GM06990 (cell line): ENCODE results near the gene KIF15.

Source experiments
- DNase-seq: peaks from one replicate; pipeline ENCODE4 v3.0.0-alpha.2; 2011; ENCODE audit not compliant: insufficient read length; ENCODE audit errors: extremely low read depth
- H3K27me3 ChIP-seq: replicated peaks from 2 replicates; pipeline ENCODE4 v1.6.0; 2011; ENCODE audit warnings: low read length; ENCODE audit not compliant: control insufficient read depth, insufficient read depth
- H3K36me3 ChIP-seq: 2 replicates; pipeline ENCODE4 v1.5.1; 2011; ENCODE audit warnings: low read length; ENCODE audit not compliant: control insufficient read depth, insufficient read depth
- H3K4me3 ChIP-seq: replicated peaks from 2 replicates; pipeline ENCODE4 v1.5.1; 2011; ENCODE audit warnings: low read depth, mild to moderate bottlenecking, control low read depth, low read length
- CTCF ChIP-seq: IDR thresholded peaks from 2 replicates; pipeline ENCODE4 v1.5.1; 2011; ENCODE audit warnings: low read length, control low read depth, mild to moderate bottlenecking, inconsistent platforms; ENCODE audit not compliant: insufficient read depth, poor library complexity, severe bottlenecking

KIF15 gene

GRCh38 chr3:44729384-44729910, 32.1 kb upstream of the KIF15 start, which contains the start of gene ZNF501:
Gene ZNF501 (plus strand): TSS chr3:44729635. CDS start chr3:44734422, 4,787 bp downstream.
- TF ChIP-seq CTCF, result no peak
- Histone ChIP-seq H3K27me3 (no peaks in the 10 kb centered on the region), H3K4me3 (peak within 1 kb of the TSS; percentile 60), H3K36me3 (no peaks in the 10 kb centered on the region)
- peak; percentile 93 for DNase-seq

GRCh38 chr3:44734646-44735168, 26.9 kb upstream of the KIF15 start:
- Histone ChIP-seq H3K27me3 (no peaks in the 10 kb centered on the region), H3K4me3 (no peak overlapping the region), H3K36me3 (no peaks in the 10 kb centered on the region)
- DNase-seq, result no peak
- TF ChIP-seq CTCF, result no peak

GRCh38 chr3:44761101-44761423, 532 bp upstream of the KIF15 start:
- peak overlapping the region; percentile 97 for H3K4me3 ChIP-seq
- TF ChIP-seq CTCF, result no peak
- H3K27me3 ChIP-seq, result no peaks in the 10 kb centered on the region
- no peak for DNase-seq
- peaks cover under 1% of the 10 kb centered on the region for H3K36me3 ChIP-seq

- Histone ChIP-seq H3K36me3 (peaks cover 4% of the 10 kb centered on the region), H3K4me3 (peak overlapping the region; percentile 97), H3K27me3 (no peaks in the 10 kb centered on the region)
- no peak for DNase-seq
- TF ChIP-seq CTCF, result no peak
Observed at GRCh38 chr3:44762170-44762677, 630 bp downstream of the KIF15 start.

GRCh38 chr3:44762690-44763089, 1.1 kb downstream of the KIF15 start:
- Histone ChIP-seq H3K27me3 (no peaks in the 10 kb centered on the region), H3K4me3 (peak overlapping the region; percentile 97), H3K36me3 (peaks cover 4% of the 10 kb centered on the region)
- no peak for TF ChIP-seq CTCF
- no peak for DNase-seq
